ENCODE data around the gene CEACAM7.
A peak's percentile ranks its signal among the peaks of the same experiment; 100 is the strongest.

Gene CEACAM7

DNA sequence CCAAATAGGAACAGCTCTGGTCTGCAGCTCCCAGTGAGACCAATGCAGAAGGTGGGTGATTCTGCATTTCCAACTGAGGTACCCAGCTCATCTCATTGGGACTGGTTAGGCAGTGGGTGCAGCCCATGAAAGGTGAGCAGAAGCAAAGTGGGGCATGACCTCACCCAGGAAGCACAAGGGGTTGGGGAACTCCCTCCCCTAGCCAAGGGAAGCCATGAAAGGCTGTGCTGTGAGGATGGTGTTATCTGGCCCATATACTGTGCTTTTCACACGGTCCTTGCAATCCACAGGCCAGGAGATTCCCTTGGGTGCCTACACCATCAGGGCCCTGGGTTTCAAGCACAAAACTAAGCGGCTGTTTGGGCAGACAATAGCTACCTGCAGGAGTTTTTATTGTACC, 31.3 kb downstream of the CEACAM7 start:
- DNase-seq (ENCODE audit: low spot score), result peak; percentile 2

DNA sequence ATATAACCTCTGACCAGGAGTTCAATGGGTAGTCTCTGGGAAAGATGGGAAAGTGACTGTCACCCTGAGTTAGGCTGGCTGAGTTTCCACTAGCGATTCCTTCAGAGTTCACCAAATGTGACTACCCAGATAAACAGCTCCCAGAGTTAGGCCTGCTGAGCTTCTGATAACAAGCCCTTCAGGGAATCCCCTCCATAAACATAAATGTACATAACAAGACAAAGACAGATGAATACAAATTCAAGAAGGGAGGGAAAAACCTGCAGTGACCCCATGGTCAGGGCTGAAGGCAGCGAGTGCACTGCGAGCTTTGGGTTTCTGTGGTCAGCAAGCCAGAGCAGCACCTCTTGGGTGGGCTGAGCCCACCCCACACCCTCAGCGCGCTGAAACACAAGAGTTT, 35.8 kb downstream of the CEACAM7 start:
- DNase-seq (ENCODE audit: low spot score), result no peak

DNA sequence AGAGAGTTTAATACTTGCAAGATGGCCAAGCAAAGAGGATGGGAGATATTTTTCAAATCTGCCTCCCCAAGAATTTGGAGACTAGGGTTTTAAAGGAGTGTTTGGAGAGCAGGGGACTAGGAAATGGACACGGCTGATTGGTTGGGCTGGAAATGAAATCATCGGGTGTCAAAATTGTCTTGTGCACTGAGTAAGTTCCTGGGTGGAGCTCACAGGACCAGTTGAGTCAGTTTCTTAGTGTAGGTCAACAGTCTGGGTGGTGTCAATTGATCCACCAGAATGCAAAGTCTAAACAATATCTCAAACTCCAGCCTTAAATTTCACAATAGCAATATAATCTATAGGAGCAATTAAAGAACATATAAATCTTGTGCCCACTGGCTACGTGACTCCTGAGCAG, 38.2 kb downstream of the CEACAM7 start:
- no peak for DNase-seq (ENCODE audit: low spot score)

DNA sequence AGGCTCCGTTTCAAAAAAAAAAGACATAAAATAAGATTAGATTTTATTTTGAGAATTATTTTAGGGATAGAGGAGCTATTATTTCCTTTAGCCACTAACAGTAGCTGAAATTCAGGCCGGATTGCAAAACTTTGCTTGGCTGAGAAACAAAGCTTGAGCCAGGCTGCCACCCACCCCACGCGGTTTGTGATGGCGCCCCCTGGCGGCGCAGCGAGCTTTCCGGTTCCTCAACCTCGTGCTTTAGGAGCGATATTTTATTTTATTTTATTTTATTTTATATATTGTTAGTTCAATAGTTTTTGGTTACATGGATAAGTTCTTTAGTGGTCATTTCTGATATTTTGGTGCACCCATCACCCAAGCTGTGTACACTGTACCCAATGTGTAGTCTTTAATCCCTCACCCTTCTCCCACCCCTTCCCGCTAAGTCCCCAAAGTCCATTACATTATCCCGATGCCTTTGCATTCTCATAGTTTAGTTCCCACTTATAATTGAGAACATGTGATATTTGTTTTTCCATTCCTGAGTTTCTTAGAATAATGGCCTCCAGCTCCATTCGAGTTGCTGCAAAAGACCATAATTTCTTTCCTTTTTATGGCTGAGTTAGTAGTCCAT, 41.4 kb downstream of the CEACAM7 start:
- DNase-seq (ENCODE audit: low spot score), result no peak

DNA sequence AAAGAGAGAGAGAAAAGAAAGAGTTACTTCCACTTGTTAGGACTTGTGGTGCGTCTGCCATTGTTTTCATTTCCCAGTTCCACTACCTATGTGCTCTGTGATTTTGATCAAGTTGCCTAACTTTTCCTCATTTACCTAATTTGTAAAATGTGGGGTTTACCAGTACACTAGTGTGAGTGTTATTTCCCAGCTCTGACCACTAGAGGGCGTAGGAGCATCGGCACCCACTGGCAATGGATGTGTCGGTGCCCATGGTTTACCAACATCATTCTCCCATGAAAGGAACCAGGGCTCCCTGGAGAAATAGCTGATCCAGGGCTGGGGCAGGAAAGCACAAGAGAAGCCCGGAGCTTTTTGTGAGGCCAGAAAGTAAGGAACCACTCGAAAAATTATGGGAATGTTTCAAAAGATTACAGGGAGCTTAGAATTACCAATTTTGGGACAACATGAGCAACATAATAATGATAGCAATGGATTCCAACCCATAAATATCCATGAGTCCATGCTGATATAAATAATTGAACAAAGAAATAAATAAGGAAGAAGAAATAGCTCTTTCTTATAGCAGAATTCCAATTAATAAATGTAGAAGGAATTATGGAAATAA, 46.1 kb downstream of the CEACAM7 start:
- peak; percentile 76 for DNase-seq (ENCODE audit: low spot score)

DNA sequence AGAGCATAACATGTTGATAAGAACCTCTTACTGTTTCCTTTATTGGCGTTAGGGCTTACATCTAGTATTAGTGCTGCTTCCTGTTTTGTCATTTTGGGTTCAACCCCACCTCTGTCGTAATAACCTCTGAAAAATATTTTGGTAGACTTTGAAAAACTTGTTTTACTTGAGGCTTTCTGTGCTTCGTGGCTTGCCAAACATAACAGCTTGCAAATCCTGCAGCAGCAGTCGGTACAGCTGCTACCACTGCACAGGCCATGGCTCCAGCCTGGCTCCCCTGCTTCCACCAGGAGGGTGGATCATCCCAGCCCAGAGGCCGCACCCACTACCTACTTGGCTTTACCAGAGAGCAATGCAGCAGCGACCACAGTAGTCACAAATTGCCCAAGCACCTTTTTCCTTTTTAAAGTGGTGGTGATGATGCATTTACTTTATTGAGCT, 49.4 kb downstream of the CEACAM7 start:
- no peak for DNase-seq (ENCODE audit: low spot score)

DNA sequence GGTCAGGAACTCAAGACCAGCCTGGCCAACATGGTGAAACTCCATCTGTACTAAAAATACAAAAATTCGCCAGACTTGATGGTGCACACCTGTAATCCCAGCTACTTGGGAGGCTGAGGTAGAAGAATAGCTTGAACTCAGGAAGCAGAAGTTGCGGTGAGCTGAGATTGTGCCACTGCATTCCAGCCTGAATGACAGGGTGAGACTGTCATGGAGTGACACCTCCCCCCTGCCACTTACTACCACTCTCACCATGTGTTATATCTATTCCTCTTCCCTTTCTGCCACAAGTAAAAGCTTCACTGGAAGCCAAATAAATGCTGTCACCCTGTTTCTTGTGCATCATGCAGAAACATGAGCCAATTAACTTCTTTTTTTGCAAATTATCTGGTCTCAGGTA, 50.6 kb downstream of the CEACAM7 start:
- no peak for DNase-seq (ENCODE audit: low spot score)

DNA sequence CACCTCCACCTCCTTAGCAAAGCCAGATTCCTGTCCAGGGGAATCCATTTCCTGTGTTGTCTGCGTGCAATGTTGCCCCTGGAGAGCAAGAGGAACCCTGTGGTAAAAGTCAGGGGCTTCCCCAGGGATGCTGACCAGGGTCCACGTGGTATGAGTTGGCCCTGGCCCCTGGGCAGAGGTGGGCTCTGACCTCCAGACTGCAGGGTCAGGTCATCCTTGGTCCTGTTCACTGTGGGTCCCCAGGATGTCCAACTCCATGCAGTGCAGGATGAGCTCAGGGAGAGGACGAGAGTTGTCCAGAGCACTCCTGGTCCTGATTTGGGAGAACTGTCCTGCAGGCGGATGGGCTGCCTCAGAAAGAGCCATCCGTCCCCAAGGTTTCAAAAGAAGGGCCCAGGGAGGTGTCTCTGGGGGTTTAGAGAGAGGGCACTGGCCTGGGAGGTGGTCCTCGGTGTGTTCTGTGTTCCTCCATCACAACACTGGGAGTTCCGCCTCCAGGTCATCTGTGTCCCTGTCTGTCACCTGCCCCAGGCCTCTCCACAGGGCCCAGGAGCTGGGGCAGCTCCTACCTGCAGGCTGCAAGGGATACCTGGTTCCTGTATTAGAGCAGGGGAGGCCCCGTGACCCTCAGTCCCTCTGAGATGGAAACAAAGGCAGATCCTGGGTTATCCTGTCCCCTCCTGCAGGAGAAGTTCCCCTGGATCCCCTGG, 59.9 kb downstream of the CEACAM7 start:
- no peak for DNase-seq (ENCODE audit: low spot score)

DNA sequence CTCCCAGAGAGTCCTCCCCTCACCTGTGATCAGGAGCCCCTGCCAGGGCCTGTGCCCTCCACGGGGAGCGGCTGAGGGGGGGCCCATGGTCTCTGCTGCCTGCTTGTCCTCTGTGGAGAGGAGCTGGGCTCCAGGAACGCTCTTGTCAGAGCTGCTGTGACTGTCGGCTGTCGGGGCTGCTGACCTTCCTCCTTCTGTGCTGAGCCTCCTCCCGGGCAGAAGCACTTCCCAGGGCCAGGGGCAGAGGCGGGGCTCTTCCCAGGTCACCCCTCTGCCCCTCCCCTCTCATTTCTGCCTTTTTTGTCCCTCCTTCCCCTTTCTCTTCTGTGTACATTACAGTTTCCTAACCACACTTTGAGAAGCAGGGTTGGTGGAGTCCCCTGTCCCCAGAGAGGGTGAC, 61.2 kb downstream of the CEACAM7 start, which contains the start of gene CEACAM4:
Gene CEACAM4 (minus strand): TSS at position 198 of the 400 bp plus-strand sequence. CDS start 111 bp downstream, at position 87.
- no peak for DNase-seq (ENCODE audit: low spot score)

DNA sequence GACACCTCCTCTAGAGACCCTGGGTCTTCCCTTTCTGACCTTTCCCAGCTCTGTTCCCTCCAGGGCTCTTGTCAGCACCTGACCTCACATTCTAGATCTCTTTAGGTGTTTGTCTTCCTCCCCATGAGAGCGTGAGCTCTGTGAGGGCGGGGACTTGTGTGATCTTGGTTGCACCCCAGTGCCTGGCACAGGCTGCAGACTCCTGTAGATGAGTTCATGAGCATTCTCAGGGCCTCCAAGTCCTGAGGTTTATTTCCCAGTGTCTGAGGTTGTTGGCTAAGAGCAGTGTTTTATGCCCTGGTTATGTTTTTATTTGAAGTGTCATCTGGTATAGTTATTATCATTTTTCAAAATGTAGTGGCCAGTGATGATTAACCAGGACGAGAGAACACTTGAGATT, 61.8 kb downstream of the CEACAM7 start:
- DNase-seq (ENCODE audit: low spot score), result no peak

DNA sequence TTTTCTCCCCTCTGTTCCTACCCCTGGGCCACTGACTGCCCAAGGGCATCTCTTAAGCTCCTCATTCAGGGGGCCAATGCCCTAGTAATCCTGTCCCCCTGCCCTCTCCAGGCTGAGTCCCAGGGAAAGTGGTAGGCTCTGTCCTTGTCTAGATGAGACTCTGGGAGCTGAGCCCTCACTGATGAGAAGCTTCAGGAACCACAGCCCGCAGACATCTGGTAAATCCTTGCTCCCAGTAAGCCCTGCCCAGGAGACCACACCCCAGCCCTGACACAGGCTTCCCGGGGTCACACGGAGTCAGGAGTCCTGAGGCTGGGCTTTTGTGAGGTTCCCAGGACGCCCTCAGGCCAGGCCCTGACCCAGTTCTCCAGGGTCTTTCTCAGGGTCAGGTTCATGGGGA, 63.1 kb downstream of the CEACAM7 start:
- no peak for DNase-seq (ENCODE audit: low spot score)

DNA sequence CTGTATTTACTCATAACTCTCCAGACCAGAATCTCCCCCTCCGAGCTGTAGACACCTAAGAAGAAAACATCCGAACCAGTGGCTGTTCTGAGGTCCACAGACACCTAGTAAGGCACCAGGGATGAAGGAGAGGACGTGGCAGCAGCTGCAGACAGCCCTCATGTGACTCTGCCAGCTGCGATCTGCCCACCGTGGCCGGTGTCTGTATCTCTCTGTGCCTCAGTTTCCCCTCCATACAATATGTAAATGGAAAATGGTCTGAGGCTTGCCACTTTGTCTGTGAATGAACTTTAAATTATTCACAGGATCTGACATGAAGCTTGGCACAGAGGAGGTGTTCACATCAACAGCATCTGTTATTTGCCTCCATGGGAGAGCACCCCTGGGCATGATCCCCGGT, 63.6 kb downstream of the CEACAM7 start:
- no peak for DNase-seq (ENCODE audit: low spot score)

DNA sequence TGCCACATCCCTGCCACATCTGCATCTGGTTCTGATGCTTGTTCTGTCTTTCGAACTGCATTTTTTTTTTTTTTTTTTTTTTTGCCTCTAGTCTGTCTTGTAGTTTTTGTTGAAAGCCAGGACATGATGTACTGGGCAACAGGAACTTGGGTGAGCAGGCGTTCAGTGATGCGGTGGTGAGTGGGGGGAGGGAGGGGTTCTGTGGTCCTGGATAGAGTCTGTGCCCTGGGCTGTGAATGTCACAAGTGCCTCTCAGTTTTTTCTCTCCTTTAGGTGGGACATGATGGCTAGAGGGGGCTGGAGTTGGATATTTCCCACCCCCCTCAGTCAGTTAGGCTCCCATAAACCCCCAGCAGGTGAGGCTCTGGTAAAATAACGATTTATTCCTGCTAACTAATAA, 64.7 kb downstream of the CEACAM7 start:
- DNase-seq (ENCODE audit: low spot score), result no peak
